Hepatocyte (in vitro differentiated cells): ENCODE data around the gene PRSS48. TPM values are rescaled to one million over a fixed set of nuclear protein-coding genes. Genes with fewer than 3 reads are reported as not detected.

Source experiments
- DNase-seq: peaks from one replicate; pipeline ENCODE4 v3.0.0-alpha.2; 2016; ENCODE audit warnings: low spot score
- H2AFZ ChIP-seq: fragments of 200-600 bp; sonication (generic); 2 replicates; pipeline ENCODE4 v1.6.0; 2016; ENCODE audit warnings: antibody characterized with exemption, mild to moderate bottlenecking
- H3K27ac ChIP-seq: fragments of 200-600 bp; sonication (generic); 2 replicates; pipeline ENCODE4 v1.5.1; 2016; ENCODE audit warnings: mild to moderate bottlenecking
- H3K27me3 ChIP-seq: fragments of 200-600 bp; sonication (generic); 2 replicates; pipeline ENCODE4 v1.6.1; 2016
- H3K36me3 ChIP-seq: fragments of 200-600 bp; sonication (generic); replicated peaks from 2 replicates; pipeline ENCODE4 v1.5.1; 2016; ENCODE audit warnings: low read depth; ENCODE audit not compliant: insufficient read depth
- H3K4me1 ChIP-seq: fragments of 200-600 bp; sonication (generic); 2 replicates; pipeline ENCODE4 v1.5.1; 2016; ENCODE audit warnings: mild to moderate bottlenecking, moderate library complexity; ENCODE audit not compliant: insufficient read depth
- H3K4me2 ChIP-seq: fragments of 200-600 bp; sonication (generic); 2 replicates; pipeline ENCODE4 v1.6.0; 2016
- H3K4me3 ChIP-seq: fragments of 200-600 bp; sonication (generic); 2 replicates; pipeline ENCODE4 v1.5.1; 2016; ENCODE audit warnings: mild to moderate bottlenecking
- H3K79me2 ChIP-seq: fragments of 200-600 bp; sonication (generic); 2 replicates; pipeline ENCODE4 v1.6.0; 2017; ENCODE audit warnings: mild to moderate bottlenecking
- H3K9me2 ChIP-seq: fragments of 200-600 bp; sonication (generic); replicated peaks from 2 replicates; pipeline ENCODE4 v1.6.0; 2017; ENCODE audit warnings: mild to moderate bottlenecking; ENCODE audit not compliant: insufficient read depth
- H3K9me3 ChIP-seq: fragments of 200-600 bp; sonication (generic); 2 replicates; pipeline ENCODE4 v1.5.1; 2016; ENCODE audit warnings: low read depth, mild to moderate bottlenecking
- H4K20me1 ChIP-seq: fragments of 200-600 bp; sonication (generic); 2 replicates; pipeline ENCODE4 v1.6.0; 2016; ENCODE audit warnings: mild to moderate bottlenecking; ENCODE audit not compliant: insufficient read depth, poor library complexity, severe bottlenecking
- EZH2 ChIP-seq: fragments of 200-600 bp; sonication (generic); IDR thresholded peaks from 2 replicates; pipeline ENCODE4 v1.6.1; 2016; ENCODE audit warnings: antibody characterized with exemption, mild to moderate bottlenecking, borderline replicate concordance
- EZH2phosphoT487 ChIP-seq: fragments of 200-600 bp; sonication (generic); IDR thresholded peaks from one replicate; pipeline ENCODE4 v1.6.1; 2018; ENCODE audit warnings: antibody characterized with exemption, mild to moderate bottlenecking, low read depth, moderate library complexity; ENCODE audit not compliant: unreplicated experiment, severe bottlenecking
- WGBS: methylation state at CpG from one replicate; pipeline ENCODE4 v1.1.6; 2016; ENCODE audit warnings: low lambda C conversion rate; ENCODE audit errors: missing lambda C conversion rate; 5-methylcytosine and 5-hydroxymethylcytosine counted together
- polyA plus RNA-seq: library from polyadenylated mRNA; unstranded; fragments of >200 nt; fragmentation: Nextera tagmentation; extraction: Ambion mirVana; gene quantifications from 2 replicates; pipeline ENCODE4 v1.2.1, GENCODE V29; 2016
- total RNA-seq: library from RNA; depleted of rRNA; stranded (reverse); fragments of >200 nt; gene quantifications from 2 replicates; pipeline ENCODE4 v1.2.3, GENCODE V29; 2014
- TF ChIP-seq, protein P1 (sequence below): fragments of 200-600 bp; sonication (generic); IDR thresholded peaks from 2 replicates; pipeline ENCODE4 v1.5.1; 2016; ENCODE audit warnings: antibody characterized with exemption, mild to moderate bottlenecking; ENCODE audit not compliant: poor library complexity

The PRSS48 gene
- total and polyA plus RNA-seq, 2 experiments from 2014 or later: 0.79 TPM; not detected in 1

DNA sequence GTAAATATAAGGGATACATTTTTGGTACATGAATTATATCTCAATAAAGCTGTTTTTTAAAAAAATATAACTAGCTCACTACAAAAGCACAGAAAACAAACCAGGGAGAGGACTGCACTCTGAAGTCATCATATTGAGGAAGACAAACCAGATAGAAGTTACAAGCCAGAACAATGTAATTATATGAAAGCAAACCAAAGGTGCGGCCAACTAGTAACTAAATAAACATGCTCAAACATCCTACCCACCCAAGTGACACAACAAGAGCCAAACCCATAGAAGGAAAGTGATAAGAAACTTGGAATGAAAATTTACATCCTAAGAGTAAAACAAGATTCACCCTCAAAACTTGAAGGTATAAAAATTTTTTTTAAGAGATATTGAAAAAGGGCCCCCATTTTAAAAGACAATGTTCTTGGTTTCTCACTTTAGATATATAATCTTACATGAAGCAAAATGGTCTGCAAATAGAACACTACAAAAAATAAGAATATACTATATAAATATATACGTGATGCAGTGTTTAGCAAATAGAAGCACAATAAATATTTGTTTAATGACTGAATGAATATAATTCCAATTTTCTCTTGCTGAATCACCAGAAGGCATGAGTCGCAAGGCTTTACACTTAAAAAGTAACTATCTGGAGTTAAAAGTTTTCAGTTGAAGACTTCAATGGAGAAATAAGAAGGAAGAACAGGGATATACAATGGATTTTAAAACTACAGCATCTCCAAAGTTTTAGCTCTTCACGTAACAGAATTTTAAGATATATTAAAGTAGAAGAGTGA, 52.5 kb downstream of the PRSS48 start:
- Histone ChIP-seq H3K27ac (peak overlapping the region; percentile 60), H3K4me3 (no peak overlapping the region), H3K4me2 (no peak overlapping the region), H3K9me3 (no peaks in the 10 kb centered on the region), H3K4me1 (no peaks in the 10 kb centered on the region), H2AFZ (no peak overlapping the region), H4K20me1 (no peaks in the 10 kb centered on the region), H3K27me3 (no peaks in the 10 kb centered on the region), H3K9me2 (no peaks in the 10 kb centered on the region), H3K79me2 (no peaks in the 10 kb centered on the region), H3K36me3 (no peaks in the 10 kb centered on the region)
- WGBS: 85% methylated on average over 4 of the region's 4 CpGs
- no peak for TF ChIP-seq EZH2phosphoT487
- TF ChIP-seq, protein P1, sequence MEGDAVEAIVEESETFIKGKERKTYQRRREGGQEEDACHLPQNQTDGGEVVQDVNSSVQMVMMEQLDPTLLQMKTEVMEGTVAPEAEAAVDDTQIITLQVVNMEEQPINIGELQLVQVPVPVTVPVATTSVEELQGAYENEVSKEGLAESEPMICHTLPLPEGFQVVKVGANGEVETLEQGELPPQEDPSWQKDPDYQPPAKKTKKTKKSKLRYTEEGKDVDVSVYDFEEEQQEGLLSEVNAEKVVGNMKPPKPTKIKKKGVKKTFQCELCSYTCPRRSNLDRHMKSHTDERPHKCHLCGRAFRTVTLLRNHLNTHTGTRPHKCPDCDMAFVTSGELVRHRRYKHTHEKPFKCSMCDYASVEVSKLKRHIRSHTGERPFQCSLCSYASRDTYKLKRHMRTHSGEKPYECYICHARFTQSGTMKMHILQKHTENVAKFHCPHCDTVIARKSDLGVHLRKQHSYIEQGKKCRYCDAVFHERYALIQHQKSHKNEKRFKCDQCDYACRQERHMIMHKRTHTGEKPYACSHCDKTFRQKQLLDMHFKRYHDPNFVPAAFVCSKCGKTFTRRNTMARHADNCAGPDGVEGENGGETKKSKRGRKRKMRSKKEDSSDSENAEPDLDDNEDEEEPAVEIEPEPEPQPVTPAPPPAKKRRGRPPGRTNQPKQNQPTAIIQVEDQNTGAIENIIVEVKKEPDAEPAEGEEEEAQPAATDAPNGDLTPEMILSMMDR: no peak
- TF ChIP-seq EZH2: no peak
- DNase-seq: no peak

DNA sequence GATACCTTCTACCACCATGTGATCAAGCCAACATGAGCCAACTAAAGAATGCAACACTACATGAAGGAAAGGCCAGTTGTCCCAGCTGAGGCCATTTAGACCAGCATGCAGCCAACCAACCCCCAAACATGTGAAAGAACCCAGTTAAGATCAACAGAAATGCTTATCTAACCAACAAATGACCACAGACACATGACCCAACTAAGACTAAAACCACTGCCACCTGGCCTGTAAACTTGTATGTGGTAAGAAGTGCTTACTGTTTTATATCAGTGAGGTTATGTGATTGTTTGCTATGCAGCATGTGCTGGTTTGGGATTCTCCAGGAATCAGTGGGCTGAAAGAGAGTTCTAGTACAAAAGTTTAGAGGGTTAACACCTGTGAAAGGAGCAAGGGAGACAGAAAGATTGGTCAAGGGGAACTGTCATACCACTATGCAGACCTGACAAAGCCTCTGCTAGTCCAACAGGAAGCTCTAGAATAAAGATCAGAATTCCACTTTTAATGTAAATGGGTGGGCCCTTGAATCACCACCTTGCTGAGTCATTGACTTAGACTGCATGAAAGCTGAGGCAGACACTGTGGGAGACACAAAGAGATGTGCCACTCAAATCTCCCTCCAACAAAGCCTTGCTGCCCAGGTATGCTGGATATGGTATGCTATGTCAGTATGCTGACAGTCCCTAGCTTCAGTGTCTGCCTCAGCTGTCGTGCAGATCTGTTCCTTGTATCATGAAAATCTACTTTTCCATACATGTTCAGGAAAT, 54.5 kb downstream of the PRSS48 start:
- TF ChIP-seq EZH2: no peak
- no peak for TF ChIP-seq EZH2phosphoT487
- TF ChIP-seq, protein P1: no peak
- Histone ChIP-seq H2AFZ (no peak overlapping the region), H3K4me1 (no peaks in the 10 kb centered on the region), H3K4me3 (no peak overlapping the region), H3K27me3 (no peaks in the 10 kb centered on the region), H3K27ac (peak overlapping the region; percentile 22), H3K9me2 (no peaks in the 10 kb centered on the region), H3K9me3 (no peaks in the 10 kb centered on the region), H3K36me3 (no peaks in the 10 kb centered on the region), H4K20me1 (no peaks in the 10 kb centered on the region), H3K79me2 (no peaks in the 10 kb centered on the region), H3K4me2 (no peak overlapping the region)
- WGBS: 100% methylated on average over 1 of the region's 1 CpG
- no peak for DNase-seq

DNA sequence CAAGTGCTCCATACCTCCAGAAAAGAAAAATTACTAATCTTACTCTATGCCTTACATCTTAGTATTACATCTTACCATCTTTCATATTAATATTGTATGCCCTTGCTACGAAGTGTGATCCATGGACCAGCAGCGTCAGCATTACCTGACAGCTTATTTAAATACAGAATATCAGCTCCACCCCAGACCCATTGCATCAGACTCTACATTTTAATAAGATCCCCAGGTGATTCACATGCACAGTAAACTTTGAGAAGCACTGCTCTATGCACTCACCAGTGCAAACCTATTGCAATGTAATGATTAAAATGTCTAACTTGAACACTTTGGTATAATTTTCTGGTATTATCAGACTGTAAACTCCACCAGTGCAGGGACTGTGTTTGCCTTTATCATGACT, 62.5 kb downstream of the PRSS48 start:
- Histone ChIP-seq H3K9me2 (no peaks in the 10 kb centered on the region), H3K27me3 (no peaks in the 10 kb centered on the region), H3K9me3 (no peaks in the 10 kb centered on the region), H3K4me1 (peaks cover 14% of the 10 kb centered on the region), H4K20me1 (no peaks in the 10 kb centered on the region), H2AFZ (no peak overlapping the region), H3K4me2 (no peak overlapping the region), H3K36me3 (no peaks in the 10 kb centered on the region), H3K79me2 (no peaks in the 10 kb centered on the region), H3K27ac (peak overlapping the region; percentile 79), H3K4me3 (no peak overlapping the region)
- WGBS: 56% methylated on average over 2 of the region's 2 CpGs
- TF ChIP-seq EZH2 (no peak), EZH2phosphoT487 (no peak)
- TF ChIP-seq, protein P1: no peak
- DNase-seq: peak; percentile 26
